ENCODE results near the gene TTLL5. TPM values are rescaled to one million over a fixed set of nuclear protein-coding genes. Genes with fewer than 3 reads are reported as not detected.

TTLL5 gene
- total and polyA plus RNA-seq, 10 of the 15 experiments (the other 5 are each of a cell fraction or from before 2014, with no cell fraction given), result 3.2 to 25.9 (median 13.8) TPM

DNA sequence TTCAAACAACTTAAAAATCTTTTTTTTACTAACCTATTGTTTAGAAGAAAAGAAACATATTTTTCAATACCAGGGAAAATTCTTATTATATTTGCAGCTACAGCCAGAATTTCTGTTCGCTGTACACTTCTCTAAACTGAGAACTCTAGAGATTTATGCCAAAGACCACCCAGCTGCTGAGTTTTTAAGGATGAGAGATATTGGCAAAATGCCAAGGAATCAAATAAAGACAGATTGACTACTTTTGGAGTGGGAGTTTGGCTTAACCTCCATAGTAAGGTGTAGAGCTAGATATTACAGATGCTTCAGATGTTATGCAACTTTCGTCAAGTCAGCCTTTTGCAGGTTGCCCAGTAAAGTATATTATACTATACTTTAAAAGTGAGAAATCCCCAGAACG lies 71.8 kb downstream of the TTLL5 start:
- BruUV-seq (replicated peaks), result no TSS peak
- Histone ChIP-seq H3K4me1 (ENCODE audit: control insufficient read depth, insufficient read depth, low read length) (no peaks in the 10 kb centered on the region), H3K9ac (ENCODE audit: control insufficient read depth, insufficient read depth, low read length) (no peak overlapping the region), H3K27me3 (replicated peaks in 1 of 2; ENCODE audit: control insufficient read depth in 2 of 2, insufficient read depth in 2 of 2, low read length in 1 of 2) (no peaks in the 10 kb centered on the region), H3K4me3 (no peak overlapping the region), H3K9me3 (replicated peaks; ENCODE audit: control insufficient read depth, insufficient read depth, low read length) (no peaks in the 10 kb centered on the region), H3K79me2 (ENCODE audit: control insufficient read depth, insufficient read depth, low read length) (no peaks in the 10 kb centered on the region), H4K20me1 (ENCODE audit: control insufficient read depth, insufficient read depth) (no peaks in the 10 kb centered on the region), H2AFZ (ENCODE audit: control insufficient read depth, low read depth, low read length) (no peak overlapping the region), H3K4me2 (ENCODE audit: control insufficient read depth, insufficient read depth) (no peak overlapping the region), H3K27ac (ENCODE audit: control insufficient read depth, insufficient read depth) (no peak overlapping the region), H3K36me3 (ENCODE audit: control insufficient read depth in 2 of 2, insufficient read depth in 2 of 2, low read length in 1 of 2) (peaks cover 0 to 5% of the 10 kb centered on the region in 2 experiments; a peak in 1 of 4 replicates)
- TF ChIP-seq NR2C1 (IDR thresholded peaks at IDR 0.05) (no peak), YBX1 (IDR thresholded peaks at IDR 0.05) (no peak), SIN3A (IDR thresholded peaks at IDR 0.05; ENCODE audit: low read depth, low read length) (no peak), TCF12 (IDR thresholded peaks at IDR 0.05; ENCODE audit: low read depth, low read length) (no peak), SUPT20H (IDR thresholded peaks at IDR 0.05; ENCODE audit: borderline replicate concordance, control insufficient read depth, low read depth, low read length) (no peak), CREM (IDR thresholded peaks at IDR 0.05; ENCODE audit: low read depth) (no peak), SMAD1 (IDR thresholded peaks at IDR 0.05; ENCODE audit: low read depth, partially characterized antibody) (no peak)
- ATAC-seq, result no peak
- intact Hi-C loops (cut with micrococcal nuclease; ENCODE audit: unreplicated experiment), result no loop called here
- CTCF ChIA-PET, result interaction anchor here (1.1 kb wide), 1 partner anchor 24 kb away, joined by 4 read pairs; no protein-coding TSS in a partner anchor
- RAD21 ChIA-PET (ENCODE audit: unreplicated experiment), result no interaction called here
- 100% methylated on average over 3 of the region's 3 CpGs for WGBS (ENCODE audit: insufficient coverage, insufficient replicate concordance, low lambda C conversion rate, missing lambda C conversion rate)
- DNase-seq (ENCODE audit: low read depth, low spot score), result no peak
- in situ Hi-C loops (cut with MboI), result no loop called here
- SMC1A ChIA-PET (ENCODE audit: uncharacterized antibody, unreplicated experiment), result no interaction called here
- no peak for FAIRE-seq
- POLR2A ChIA-PET, result no interaction called here

DNA sequence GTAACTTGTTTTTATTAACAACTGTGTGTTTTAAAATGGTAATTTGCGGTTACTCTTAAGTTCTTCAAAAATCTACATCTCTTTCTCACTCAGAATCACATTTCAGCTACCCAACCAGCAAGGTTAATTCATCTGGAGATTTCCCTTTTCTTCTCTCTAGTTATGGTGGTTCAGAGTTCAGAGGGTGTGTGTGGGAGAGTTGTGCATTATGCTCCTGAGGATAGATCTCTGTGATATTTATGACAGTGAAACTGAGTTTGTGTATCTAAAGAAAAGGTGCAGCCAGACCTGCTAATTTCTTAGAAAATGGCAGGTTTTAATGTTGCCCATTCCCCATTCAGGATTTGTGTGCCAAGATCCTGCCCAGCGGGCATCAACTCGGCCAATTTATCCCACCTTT lies 73.8 kb downstream of the TTLL5 start:
- ChIA-PET POLR2A (no interaction called here), RAD21 (ENCODE audit: unreplicated experiment) (no interaction called here), SMC1A (ENCODE audit: uncharacterized antibody, unreplicated experiment) (interaction anchor here (1.1 to 2.3 kb wide), 2 partner anchors 14 to 57 kb away, joined by 3 to 7 read pairs; no protein-coding TSS in a partner anchor), CTCF (no interaction called here)
- intact Hi-C loops (cut with micrococcal nuclease; ENCODE audit: unreplicated experiment), result no loop called here
- FAIRE-seq (no peak), DNase-seq (ENCODE audit: low read depth, low spot score) (no peak), ATAC-seq (no peak)
- no peaks in the 10 kb centered on the region for H3K9me3 ChIP-seq (replicated peaks; ENCODE audit: control insufficient read depth, insufficient read depth, low read length)
- H3K27me3 ChIP-seq (replicated peaks in 1 of 2; ENCODE audit: control insufficient read depth in 2 of 2, insufficient read depth in 2 of 2, low read length in 1 of 2), result no peaks in the 10 kb centered on the region
- H3K36me3 ChIP-seq (ENCODE audit: control insufficient read depth in 2 of 2, insufficient read depth in 2 of 2, low read length in 1 of 2), result peaks cover 0 to 5% of the 10 kb centered on the region in 2 experiments; a peak in 1 of 4 replicates
- TF ChIP-seq SP1 (IDR thresholded peaks at IDR 0.05; ENCODE audit: low read depth, low read length) (no peak), RELA (IDR thresholded peaks at IDR 0.05; ENCODE audit: borderline replicate concordance, partially characterized antibody) (no peak), JUNB (IDR thresholded peaks at IDR 0.05) (no peak), TBL1XR1 (IDR thresholded peaks at IDR 0.05; ENCODE audit: low read depth, low read length) (no peak), ZNF24 (IDR thresholded peaks at IDR 0.05) (no peak), POLR2AphosphoS5 (IDR thresholded peaks at IDR 0.05; ENCODE audit: low read length) (no peak), POLR2AphosphoS2 (IDR thresholded peaks at IDR 0.05; ENCODE audit: low read depth, low read length) (no peak)
- TF ChIP-seq, protein P1, sequence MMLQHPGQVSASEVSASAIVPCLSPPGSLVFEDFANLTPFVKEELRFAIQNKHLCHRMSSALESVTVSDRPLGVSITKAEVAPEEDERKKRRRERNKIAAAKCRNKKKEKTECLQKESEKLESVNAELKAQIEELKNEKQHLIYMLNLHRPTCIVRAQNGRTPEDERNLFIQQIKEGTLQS (IDR thresholded peaks at IDR 0.05; ENCODE audit: borderline replicate concordance, extremely low read depth, low read depth, low read length), result no peak
- no peak overlapping the region for H3K27ac ChIP-seq (ENCODE audit: control insufficient read depth, insufficient read depth)
- no peak overlapping the region for H3K9ac ChIP-seq (ENCODE audit: control insufficient read depth, insufficient read depth, low read length)
- BruUV-seq (replicated peaks), result no TSS peak
- in situ Hi-C loops (cut with MboI), result no loop called here
- no peaks in the 10 kb centered on the region for H4K20me1 ChIP-seq (ENCODE audit: control insufficient read depth, insufficient read depth)
- 65% methylated on average over 3 of the region's 3 CpGs for WGBS (ENCODE audit: insufficient coverage, insufficient replicate concordance, low lambda C conversion rate, missing lambda C conversion rate)
- H2AFZ ChIP-seq (ENCODE audit: control insufficient read depth, low read depth, low read length), result no peak overlapping the region
- no peaks in the 10 kb centered on the region for H3K79me2 ChIP-seq (ENCODE audit: control insufficient read depth, insufficient read depth, low read length)
- no peak overlapping the region for H3K4me3 ChIP-seq
- no peak overlapping the region for H3K4me2 ChIP-seq (ENCODE audit: control insufficient read depth, insufficient read depth)
- H3K4me1 ChIP-seq (ENCODE audit: control insufficient read depth, insufficient read depth, low read length), result no peaks in the 10 kb centered on the region
